K562 (cell line): ENCODE results near the gene MIER2. TPM values are rescaled to one million over a fixed set of nuclear protein-coding genes. Genes with fewer than 3 reads are reported as not detected.

Source experiments
- ATF1 ChIP-seq, 2 experiments: fragments of 450-650 bp in 1 of 2; IDR thresholded peaks; 2 replicates each; pipeline ENCODE4 v1.6.1; 2016; ENCODE audit warnings: missing compliant biosample characterization in 1 of 2, missing genetic modification characterization in 1 of 2
- EP400 ChIP-seq: fragments of 450-650 bp; IDR thresholded peaks from 2 replicates; pipeline ENCODE4 v1.6.1; 2017; ENCODE audit warnings: antibody characterized with exemption, mild to moderate bottlenecking, moderate library complexity
- IRF9 ChIP-seq: fragments of 450-650 bp; IDR thresholded peaks from 2 replicates; pipeline ENCODE4 v1.6.1; 2016; ENCODE audit warnings: missing biosample characterization, missing genetic modification characterization
- NRF1 ChIP-seq, 2 experiments: fragments of 450-650 bp; IDR thresholded peaks in 1 of 2; conservative IDR thresholded peaks in 1 of 2; 2 replicates each; pipeline ENCODE4 v1.6.1; 2014; ENCODE audit warnings: mild to moderate bottlenecking in 2 of 2
- PPARD ChIP-seq: fragments of 250-450 bp; sonication (Bioruptor Pico); IDR thresholded peaks from 2 replicates; pipeline ENCODE4 v1.8.0; 2022; ENCODE audit warnings: inconsistent platforms, mild to moderate bottlenecking, moderate library complexity
- SAP30 ChIP-seq: fragments of 200-600 bp; sonication (generic); IDR thresholded peaks from 2 replicates; pipeline ENCODE4 v1.6.1; 2012; ENCODE audit warnings: borderline replicate concordance, low read depth, mild to moderate bottlenecking, moderate library complexity, low read length, control low read depth, inconsistent platforms; ENCODE audit not compliant: insufficient read depth, poor library complexity, severe bottlenecking
- SMAD4 ChIP-seq: fragments of 250-450 bp; sonication (Bioruptor Pico); conservative IDR thresholded peaks from 2 replicates; pipeline ENCODE4 v1.8.0; 2021; ENCODE audit warnings: inconsistent platforms, mild to moderate bottlenecking, moderate library complexity
- SMARCA4 ChIP-seq: fragments of 450-650 bp; IDR thresholded peaks from 2 replicates; pipeline ENCODE4 v1.6.1; 2016
- SRSF9 ChIP-seq: fragments of 200-400 bp; formaldehyde crosslinking; IDR thresholded peaks from 2 replicates; pipeline ENCODE4 v1.6.1; 2017; ENCODE audit warnings: low read depth, low read length, borderline replicate concordance
- TAF1 ChIP-seq: IDR thresholded peaks from 2 replicates; pipeline ENCODE4 v1.6.1; 2011; ENCODE audit warnings: mild to moderate bottlenecking, low read length, moderate library complexity; ENCODE audit not compliant: insufficient read depth, control insufficient read depth, severe bottlenecking; ENCODE audit errors: extremely low read depth
- VEZF1 ChIP-seq: fragments of 200-800 bp; sonication (Bioruptor generic); IDR thresholded peaks from 2 replicates; pipeline ENCODE4 v1.6.1; 2017; ENCODE audit warnings: missing genetic modification characterization, missing compliant biosample characterization
- ZNF384 ChIP-seq: IDR thresholded peaks from 2 replicates; pipeline ENCODE4 v1.6.1; 2012; ENCODE audit warnings: low read depth, low read length, improper control_type of control experiment
- ZNF436 ChIP-seq: fragments of 250-450, 450-650 bp; sonication (Bioruptor Pico); formaldehyde crosslinking; IDR thresholded peaks from 2 replicates; pipeline ENCODE4 v1.7.0; 2020; ENCODE audit warnings: mild to moderate bottlenecking
- polyA plus RNA-seq, 8 experiments: library from polyadenylated mRNA; depleted of rRNA in 4 of 8; stranded (reverse) in 5 of 8; unstranded in 3 of 8; fragments of >200 nt; fragmentation: Nextera tagmentation in 2 of 8; fragmentation: Illumina TruSeq in 1 of 8; extraction: Ambion mirVana in 2 of 8; extraction: Trizol in 1 of 8; gene quantifications; 2 replicates each; pipeline versions ENCODE4 v1.2.1 to v1.2.3, GENCODE V29; 2011 to 2014; ENCODE audit warnings: inconsistent platforms in 1 of 8, missing spikeins in 1 of 8
- total RNA-seq, 7 experiments: library from RNA; depleted of rRNA in 6 of 7; stranded (reverse); fragments of >200 nt in 6 of 7; fragmentation: Illumina TruSeq in 2 of 7; extraction: Trizol in 2 of 7; gene quantifications; 2 replicates each; pipeline versions ENCODE4 v1.2.1 to v1.2.3, GENCODE V29; 2011 to 2021; ENCODE audit warnings: low replicate concordance in 1 of 7
- TF ChIP-seq, protein P1 (sequence below): fragments of 200-800 bp; sonication (Bioruptor generic); IDR thresholded peaks from 2 replicates; pipeline ENCODE4 v1.6.1; 2017; ENCODE audit warnings: missing genetic modification characterization, missing compliant biosample characterization
- TF ChIP-seq, protein P2 (sequence below): fragments of 250-450 bp; sonication (Bioruptor Pico); IDR thresholded peaks from 2 replicates; pipeline ENCODE4 v1.4.0; 2020; ENCODE audit warnings: mild to moderate bottlenecking
- TF ChIP-seq, protein P3 (sequence below): fragments of 450-650 bp; IDR thresholded peaks from 2 replicates; pipeline ENCODE4 v1.6.1; 2017; ENCODE audit warnings: antibody characterized with exemption, mild to moderate bottlenecking

MIER2 gene
- total and polyA plus RNA-seq, 9 of the 15 experiments (the other 6 are each of a cell fraction or from before 2014, with no cell fraction given) = 0.46 to 34.7 (median 15.6) TPM

- TF ChIP-seq PPARD (CRISPR knock-in tag) = no peak
- TF ChIP-seq SMARCA4 = peak; percentile 12; the same call in 1 of the 2 replicates
- peak; percentile 46 to 57 for TF ChIP-seq NRF1 (conservative IDR thresholded peaks at IDR 0.05 in 1 of 2, IDR thresholded peaks at IDR 0.05 in 1 of 2)
- TF ChIP-seq, protein P1, sequence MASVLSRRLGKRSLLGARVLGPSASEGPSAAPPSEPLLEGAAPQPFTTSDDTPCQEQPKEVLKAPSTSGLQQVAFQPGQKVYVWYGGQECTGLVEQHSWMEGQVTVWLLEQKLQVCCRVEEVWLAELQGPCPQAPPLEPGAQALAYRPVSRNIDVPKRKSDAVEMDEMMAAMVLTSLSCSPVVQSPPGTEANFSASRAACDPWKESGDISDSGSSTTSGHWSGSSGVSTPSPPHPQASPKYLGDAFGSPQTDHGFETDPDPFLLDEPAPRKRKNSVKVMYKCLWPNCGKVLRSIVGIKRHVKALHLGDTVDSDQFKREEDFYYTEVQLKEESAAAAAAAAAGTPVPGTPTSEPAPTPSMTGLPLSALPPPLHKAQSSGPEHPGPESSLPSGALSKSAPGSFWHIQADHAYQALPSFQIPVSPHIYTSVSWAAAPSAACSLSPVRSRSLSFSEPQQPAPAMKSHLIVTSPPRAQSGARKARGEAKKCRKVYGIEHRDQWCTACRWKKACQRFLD = peak; percentile 59; the same call in 1 of the 2 replicates
- no peak for TF ChIP-seq TAF1
- TF ChIP-seq, protein P2, sequence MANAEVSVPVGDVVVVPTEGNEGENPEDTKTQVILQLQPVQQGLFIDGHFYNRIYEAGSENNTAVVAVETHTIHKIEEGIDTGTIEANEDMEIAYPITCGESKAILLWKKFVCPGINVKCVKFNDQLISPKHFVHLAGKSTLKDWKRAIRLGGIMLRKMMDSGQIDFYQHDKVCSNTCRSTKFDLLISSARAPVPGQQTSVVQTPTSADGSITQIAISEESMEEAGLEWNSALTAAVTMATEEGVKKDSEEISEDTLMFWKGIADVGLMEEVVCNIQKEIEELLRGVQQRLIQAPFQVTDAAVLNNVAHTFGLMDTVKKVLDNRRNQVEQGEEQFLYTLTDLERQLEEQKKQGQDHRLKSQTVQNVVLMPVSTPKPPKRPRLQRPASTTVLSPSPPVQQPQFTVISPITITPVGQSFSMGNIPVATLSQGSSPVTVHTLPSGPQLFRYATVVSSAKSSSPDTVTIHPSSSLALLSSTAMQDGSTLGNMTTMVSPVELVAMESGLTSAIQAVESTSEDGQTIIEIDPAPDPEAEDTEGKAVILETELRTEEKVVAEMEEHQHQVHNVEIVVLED = peak; percentile 18; the same call in 1 of the 2 replicates
- no peak for TF ChIP-seq SRSF9
- TF ChIP-seq EP400 = peak; percentile 38; the same call in 1 of the 2 replicates
- TF ChIP-seq ZNF436 = no peak
- no peak for TF ChIP-seq ZNF384
- TF ChIP-seq SMAD4 = no peak
- no peak for TF ChIP-seq ATF1 (CRISPR knock-in tag; IDR thresholded peaks at IDR 0.05)
- no peak for TF ChIP-seq ATF1 (tag; IDR thresholded peaks at IDR 0.05)
- TF ChIP-seq, protein P3, sequence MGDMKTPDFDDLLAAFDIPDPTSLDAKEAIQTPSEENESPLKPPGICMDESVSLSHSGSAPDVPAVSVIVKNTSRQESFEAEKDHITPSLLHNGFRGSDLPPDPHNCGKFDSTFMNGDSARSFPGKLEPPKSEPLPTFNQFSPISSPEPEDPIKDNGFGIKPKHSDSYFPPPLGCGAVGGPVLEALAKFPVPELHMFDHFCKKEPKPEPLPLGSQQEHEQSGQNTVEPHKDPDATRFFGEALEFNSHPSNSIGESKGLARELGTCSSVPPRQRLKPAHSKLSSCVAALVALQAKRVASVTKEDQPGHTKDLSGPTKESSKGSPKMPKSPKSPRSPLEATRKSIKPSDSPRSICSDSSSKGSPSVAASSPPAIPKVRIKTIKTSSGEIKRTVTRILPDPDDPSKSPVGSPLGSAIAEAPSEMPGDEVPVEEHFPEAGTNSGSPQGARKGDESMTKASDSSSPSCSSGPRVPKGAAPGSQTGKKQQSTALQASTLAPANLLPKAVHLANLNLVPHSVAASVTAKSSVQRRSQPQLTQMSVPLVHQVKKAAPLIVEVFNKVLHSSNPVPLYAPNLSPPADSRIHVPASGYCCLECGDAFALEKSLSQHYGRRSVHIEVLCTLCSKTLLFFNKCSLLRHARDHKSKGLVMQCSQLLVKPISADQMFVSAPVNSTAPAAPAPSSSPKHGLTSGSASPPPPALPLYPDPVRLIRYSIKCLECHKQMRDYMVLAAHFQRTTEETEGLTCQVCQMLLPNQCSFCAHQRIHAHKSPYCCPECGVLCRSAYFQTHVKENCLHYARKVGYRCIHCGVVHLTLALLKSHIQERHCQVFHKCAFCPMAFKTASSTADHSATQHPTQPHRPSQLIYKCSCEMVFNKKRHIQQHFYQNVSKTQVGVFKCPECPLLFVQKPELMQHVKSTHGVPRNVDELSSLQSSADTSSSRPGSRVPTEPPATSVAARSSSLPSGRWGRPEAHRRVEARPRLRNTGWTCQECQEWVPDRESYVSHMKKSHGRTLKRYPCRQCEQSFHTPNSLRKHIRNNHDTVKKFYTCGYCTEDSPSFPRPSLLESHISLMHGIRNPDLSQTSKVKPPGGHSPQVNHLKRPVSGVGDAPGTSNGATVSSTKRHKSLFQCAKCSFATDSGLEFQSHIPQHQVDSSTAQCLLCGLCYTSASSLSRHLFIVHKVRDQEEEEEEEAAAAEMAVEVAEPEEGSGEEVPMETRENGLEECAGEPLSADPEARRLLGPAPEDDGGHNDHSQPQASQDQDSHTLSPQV = no peak
- TF ChIP-seq SAP30 = no peak
- no peak for TF ChIP-seq VEZF1 (CRISPR knock-in tag)
- no peak for TF ChIP-seq IRF9 (tag)
These were observed 1.1 kb downstream of the MIER2 start (continued) for GRCh38 chr19:343451-343931.
